ENCODE results near the gene ZNF808. TPM values are rescaled to one million over a fixed set of nuclear protein-coding genes. Genes with fewer than 3 reads are reported as not detected.
"Not testable (repeated sequence)": the region's sequence is repeated elsewhere in the genome, so short reads cannot be mapped to it uniquely, and the experiment has no call there.

Gene ZNF808
- total and polyA plus RNA-seq, 2 of the 4 experiments (the other 2 are of a cell fraction): 3.6 to 19.9 TPM

- H2BK120ac ChIP-seq (ENCODE audit: low read depth, low read length); ATAC-seq (ENCODE audit: low read depth); H3K4ac ChIP-seq (ENCODE audit: low read depth, low read length); DNase-seq; H3K56ac ChIP-seq (ENCODE audit: extremely low read depth, insufficient read depth, low read length); H3K27ac ChIP-seq (ENCODE audit: insufficient read depth, low read length); CTCF ChIA-PET; H3K4me2 ChIP-seq (ENCODE audit: low read depth, low read length); H3K14ac ChIP-seq (replicated peaks; ENCODE audit: low read depth, low read length); in situ Hi-C loops (cut with MboI; ENCODE audit: low sequenced_read_pairs); dilution Hi-C loops (cut with HindIII; ENCODE audit: low sequenced_read_pairs, unreplicated experiment); H4K20me1 ChIP-seq (ENCODE audit: insufficient read depth, low read length); H4K91ac ChIP-seq (ENCODE audit: insufficient read depth, low read depth, low read length); H3K9ac ChIP-seq (ENCODE audit: low read depth, low read length); H2AK5ac ChIP-seq (ENCODE audit: low read depth, low read length); H2BK20ac ChIP-seq (ENCODE audit: low read depth, low read length); BruUV-seq (replicated peaks); H2BK15ac ChIP-seq (ENCODE audit: low read depth, low read length); H3K4me3 ChIP-seq (ENCODE audit: insufficient read depth, low read depth, low read length); H3K9me1 ChIP-seq (ENCODE audit: insufficient read depth, low read length); H2AK9ac ChIP-seq (replicated peaks; ENCODE audit: low read depth, low read length, poor library complexity); intact Hi-C loops (cut with micrococcal nuclease); H4K5ac ChIP-seq (ENCODE audit: low read depth, low read length); H4K8ac ChIP-seq (ENCODE audit: low read depth in 2 of 2, low read length in 2 of 2); H3K18ac ChIP-seq (ENCODE audit: low read depth, low read length); H3K23ac ChIP-seq (ENCODE audit: low read depth, low read length); H2BK5ac ChIP-seq (ENCODE audit: low read depth, low read length, poor library complexity, severe bottlenecking); H3K4me1 ChIP-seq (ENCODE audit: control insufficient read depth, insufficient read depth, low read length); H3K27me3 ChIP-seq (ENCODE audit: control insufficient read depth, insufficient read depth, low read length); H2AFZ ChIP-seq (replicated peaks; ENCODE audit: low read length, poor library complexity); POLR2A ChIA-PET (ENCODE audit: unreplicated experiment): not testable (repeated sequence)
- peaks cover 74% of the 10 kb centered on the region for H3K9me3 ChIP-seq (ENCODE audit: control insufficient read depth, insufficient read depth, low read length)
- no CpG with 5 or more reads among the region's 5 CpGs for WGBS, 2 experiments (ENCODE audit: extremely low coverage in 2 of 2, insufficient read length in 1 of 2)
- peaks cover 0 to 15% of the 10 kb centered on the region in 2 experiments; a peak in 3 of 4 replicates for H3K79me1 ChIP-seq (ENCODE audit: low read depth in 1 of 2, low read length in 2 of 2)
- H3K36me3 ChIP-seq (ENCODE audit: control insufficient read depth, insufficient read depth, low read length): peaks cover 43% of the 10 kb centered on the region
Measured at GRCh38 chr19:52558732-52559445, 31.4 kb downstream of the ZNF808 start.

- CTCF ChIA-PET; H2BK20ac ChIP-seq (ENCODE audit: low read depth, low read length); H3K4me3 ChIP-seq (ENCODE audit: insufficient read depth, low read depth, low read length); H2AK5ac ChIP-seq (ENCODE audit: low read depth, low read length); dilution Hi-C loops (cut with HindIII; ENCODE audit: low sequenced_read_pairs, unreplicated experiment); H3K14ac ChIP-seq (replicated peaks; ENCODE audit: low read depth, low read length); H3K27ac ChIP-seq (ENCODE audit: insufficient read depth, low read length); H2BK15ac ChIP-seq (ENCODE audit: low read depth, low read length); H2BK120ac ChIP-seq (ENCODE audit: low read depth, low read length); H3K56ac ChIP-seq (ENCODE audit: extremely low read depth, insufficient read depth, low read length); H3K23ac ChIP-seq (ENCODE audit: low read depth, low read length); DNase-seq; POLR2A ChIA-PET (ENCODE audit: unreplicated experiment); H3K4me2 ChIP-seq (ENCODE audit: low read depth, low read length); H2AFZ ChIP-seq (replicated peaks; ENCODE audit: low read length, poor library complexity); H4K20me1 ChIP-seq (ENCODE audit: insufficient read depth, low read length); H2BK5ac ChIP-seq (ENCODE audit: low read depth, low read length, poor library complexity, severe bottlenecking); H3K9me1 ChIP-seq (ENCODE audit: insufficient read depth, low read length); ATAC-seq (ENCODE audit: low read depth); H4K5ac ChIP-seq (ENCODE audit: low read depth, low read length); H3K4me1 ChIP-seq (ENCODE audit: control insufficient read depth, insufficient read depth, low read length); H4K8ac ChIP-seq (ENCODE audit: low read depth in 2 of 2, low read length in 2 of 2); in situ Hi-C loops (cut with MboI; ENCODE audit: low sequenced_read_pairs); H3K9ac ChIP-seq (ENCODE audit: low read depth, low read length); H3K4ac ChIP-seq (ENCODE audit: low read depth, low read length); BruUV-seq (replicated peaks); H4K91ac ChIP-seq (ENCODE audit: insufficient read depth, low read depth, low read length); H3K18ac ChIP-seq (ENCODE audit: low read depth, low read length); H2AK9ac ChIP-seq (replicated peaks; ENCODE audit: low read depth, low read length, poor library complexity); H3K27me3 ChIP-seq (ENCODE audit: control insufficient read depth, insufficient read depth, low read length); intact Hi-C loops (cut with micrococcal nuclease): not testable (repeated sequence)
- Histone ChIP-seq H3K36me3 (ENCODE audit: control insufficient read depth, insufficient read depth, low read length) (peaks cover 36% of the 10 kb centered on the region), H3K9me3 (ENCODE audit: control insufficient read depth, insufficient read depth, low read length) (peaks cover 57% of the 10 kb centered on the region), H3K79me1 (ENCODE audit: low read depth in 1 of 2, low read length in 2 of 2) (peaks cover 0 to 11% of the 10 kb centered on the region in 2 experiments; a peak in 3 of 4 replicates)
- WGBS, 2 experiments (ENCODE audit: extremely low coverage in 2 of 2, insufficient read length in 1 of 2): no CpG with 5 or more reads among the region's 8 CpGs
Measured at GRCh38 chr19:52561611-52562010, 34.1 kb downstream of the ZNF808 start.

Measured in IMR-90 (cell line).